Hematopoietic multipotent progenitor cell treated with erythropoietin and hydrocortisone succinate and interleukin-3 and kit ligand, for 17 days (in vitro differentiated cells): Measurements from ENCODE around the gene SLC5A11.
"Not testable (repeated sequence)": the region's sequence is repeated elsewhere in the genome, so short reads cannot be mapped to it uniquely, and the experiment has no call there.

Experiments used
- DNase-seq: peaks from one replicate; pipeline ENCODE4 v3.0.0-alpha.2; 2015; ENCODE audit warnings: low spot score

The SLC5A11 gene

GRCh38 chr16:24845726-24846547, at the start of gene SLC5A11:
Gene SLC5A11 (plus strand): TSS chr16:24845963. CDS start chr16:24858644, 12,681 bp downstream.
- no peak for DNase-seq

GRCh38 chr16:24800586-24800985, 45.2 kb upstream of the SLC5A11 start:
- peak; percentile 21 for DNase-seq

- DNase-seq = no peak
Measured at GRCh38 chr16:24801761-24802302, 43.9 kb upstream of the SLC5A11 start.

GRCh38 chr16:24805484-24805883, 40.3 kb upstream of the SLC5A11 start:
- DNase-seq = no peak

GRCh38 chr16:24807301-24807700, 38.5 kb upstream of the SLC5A11 start:
- no peak for DNase-seq

- no peak for DNase-seq
Measured at GRCh38 chr16:24810951-24811843, 34.6 kb upstream of the SLC5A11 start.

GRCh38 chr16:24812813-24813212, 33.0 kb upstream of the SLC5A11 start:
- DNase-seq = not testable (repeated sequence)

GRCh38 chr16:24815021-24815420, 30.7 kb upstream of the SLC5A11 start:
- DNase-seq = no peak

GRCh38 chr16:24816688-24817087, 29.1 kb upstream of the SLC5A11 start:
- DNase-seq = no peak

- DNase-seq = no peak
Measured at GRCh38 chr16:24819462-24820040, 26.2 kb upstream of the SLC5A11 start.

GRCh38 chr16:24820522-24820921, 25.2 kb upstream of the SLC5A11 start:
- no peak for DNase-seq

- DNase-seq = no peak
Measured at GRCh38 chr16:24821129-24821528, 24.6 kb upstream of the SLC5A11 start.

- no peak for DNase-seq
Measured at GRCh38 chr16:24822542-24822941, 23.2 kb upstream of the SLC5A11 start.

GRCh38 chr16:24822974-24823373, 22.8 kb upstream of the SLC5A11 start:
- no peak for DNase-seq

- no peak for DNase-seq
Measured at GRCh38 chr16:24825696-24826095, 20.1 kb upstream of the SLC5A11 start.

GRCh38 chr16:24826096-24826690, 19.6 kb upstream of the SLC5A11 start:
- DNase-seq = no peak

GRCh38 chr16:24826817-24827566, 18.8 kb upstream of the SLC5A11 start:
- no peak for DNase-seq

GRCh38 chr16:24829153-24829552, 16.6 kb upstream of the SLC5A11 start:
- DNase-seq = no peak

- DNase-seq = no peak
Measured at GRCh38 chr16:24833352-24833751, 12.4 kb upstream of the SLC5A11 start.

- DNase-seq = peak; percentile 29
Measured at GRCh38 chr16:24834459-24835335, 11.1 kb upstream of the SLC5A11 start.
